ENCODE measurements around the gene AK5. TPM values are rescaled to one million over a fixed set of nuclear protein-coding genes. Genes with fewer than 3 reads are reported as not detected.

The AK5 gene
- total and polyA plus RNA-seq, 2 experiments from 2014 or later, result 8.8 to 12.2 TPM

DNA sequence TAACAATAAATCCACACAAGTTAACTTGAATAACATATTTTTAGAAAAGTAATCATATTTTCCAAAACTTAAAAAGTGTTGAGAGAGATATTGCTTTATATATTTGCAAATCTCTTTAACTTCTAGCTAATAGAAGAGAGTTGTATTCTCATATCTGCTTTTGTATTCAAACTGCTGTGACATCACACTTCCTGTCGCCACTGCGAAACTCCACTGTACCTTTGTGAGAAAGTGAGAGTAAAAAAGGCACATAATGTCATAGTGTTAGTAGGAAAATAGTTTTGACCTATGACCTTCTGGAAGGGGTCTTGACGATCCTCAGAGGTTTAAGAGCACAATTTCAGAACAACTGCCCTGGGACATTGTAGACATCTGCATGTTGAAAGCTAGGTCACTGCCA, 21.6 kb downstream of the AK5 start (continued):
- no peak for TF ChIP-seq CTCF (conservative IDR thresholded peaks at IDR 0.05; ENCODE audit: low read depth in 2 of 2)

- DNase-seq (ENCODE audit: low spot score) (no peak), ATAC-seq (no peak)
- no peaks in the 10 kb centered on the region for H3K27me3 Mint-ChIP-seq (ENCODE audit: insufficient read depth, low read depth, poor library complexity)
- no peaks in the 10 kb centered on the region; the same call in 2 of the 3 replicates for H3K9me3 Mint-ChIP-seq
- H3K4me3 Mint-ChIP-seq, result no peak overlapping the region
- no peak overlapping the region for H3K4me2 ChIP-seq
- no peak overlapping the region for H3K27ac ChIP-seq (ENCODE audit: low read depth)
- no peaks in the 10 kb centered on the region for H4K20me1 ChIP-seq (replicated peaks; ENCODE audit: insufficient read depth)
- H3K36me3 Mint-ChIP-seq (ENCODE audit: low read depth), result no peaks in the 10 kb centered on the region
- no peaks in the 10 kb centered on the region for H3K27me3 ChIP-seq (ENCODE audit: insufficient read depth)
- H3K79me2 ChIP-seq (replicated peaks; ENCODE audit: insufficient read depth), result no peaks in the 10 kb centered on the region
- no peak overlapping the region for H3K27ac Mint-ChIP-seq
- no peaks in the 10 kb centered on the region; the same call in 2 of the 3 replicates for H3K4me1 Mint-ChIP-seq
- no peaks in the 10 kb centered on the region for H3F3A ChIP-seq (replicated peaks; ENCODE audit: low read depth)
- no peak overlapping the region for H2AFZ ChIP-seq
- no peak for TF ChIP-seq ZNF331 (CRISPR knock-in tag; IDR thresholded peaks at IDR 0.05; ENCODE audit: low read depth)
- TF ChIP-seq EZH2 (IDR thresholded peaks at IDR 0.05; ENCODE audit: low read depth, unreplicated experiment), result no peak
- TF ChIP-seq POLR2AphosphoS5 (IDR thresholded peaks at IDR 0.05; ENCODE audit: low read depth), result no peak
- TF ChIP-seq STAT1 (IDR thresholded peaks at IDR 0.05; ENCODE audit: unreplicated experiment), result no peak
- TF ChIP-seq, protein P1, sequence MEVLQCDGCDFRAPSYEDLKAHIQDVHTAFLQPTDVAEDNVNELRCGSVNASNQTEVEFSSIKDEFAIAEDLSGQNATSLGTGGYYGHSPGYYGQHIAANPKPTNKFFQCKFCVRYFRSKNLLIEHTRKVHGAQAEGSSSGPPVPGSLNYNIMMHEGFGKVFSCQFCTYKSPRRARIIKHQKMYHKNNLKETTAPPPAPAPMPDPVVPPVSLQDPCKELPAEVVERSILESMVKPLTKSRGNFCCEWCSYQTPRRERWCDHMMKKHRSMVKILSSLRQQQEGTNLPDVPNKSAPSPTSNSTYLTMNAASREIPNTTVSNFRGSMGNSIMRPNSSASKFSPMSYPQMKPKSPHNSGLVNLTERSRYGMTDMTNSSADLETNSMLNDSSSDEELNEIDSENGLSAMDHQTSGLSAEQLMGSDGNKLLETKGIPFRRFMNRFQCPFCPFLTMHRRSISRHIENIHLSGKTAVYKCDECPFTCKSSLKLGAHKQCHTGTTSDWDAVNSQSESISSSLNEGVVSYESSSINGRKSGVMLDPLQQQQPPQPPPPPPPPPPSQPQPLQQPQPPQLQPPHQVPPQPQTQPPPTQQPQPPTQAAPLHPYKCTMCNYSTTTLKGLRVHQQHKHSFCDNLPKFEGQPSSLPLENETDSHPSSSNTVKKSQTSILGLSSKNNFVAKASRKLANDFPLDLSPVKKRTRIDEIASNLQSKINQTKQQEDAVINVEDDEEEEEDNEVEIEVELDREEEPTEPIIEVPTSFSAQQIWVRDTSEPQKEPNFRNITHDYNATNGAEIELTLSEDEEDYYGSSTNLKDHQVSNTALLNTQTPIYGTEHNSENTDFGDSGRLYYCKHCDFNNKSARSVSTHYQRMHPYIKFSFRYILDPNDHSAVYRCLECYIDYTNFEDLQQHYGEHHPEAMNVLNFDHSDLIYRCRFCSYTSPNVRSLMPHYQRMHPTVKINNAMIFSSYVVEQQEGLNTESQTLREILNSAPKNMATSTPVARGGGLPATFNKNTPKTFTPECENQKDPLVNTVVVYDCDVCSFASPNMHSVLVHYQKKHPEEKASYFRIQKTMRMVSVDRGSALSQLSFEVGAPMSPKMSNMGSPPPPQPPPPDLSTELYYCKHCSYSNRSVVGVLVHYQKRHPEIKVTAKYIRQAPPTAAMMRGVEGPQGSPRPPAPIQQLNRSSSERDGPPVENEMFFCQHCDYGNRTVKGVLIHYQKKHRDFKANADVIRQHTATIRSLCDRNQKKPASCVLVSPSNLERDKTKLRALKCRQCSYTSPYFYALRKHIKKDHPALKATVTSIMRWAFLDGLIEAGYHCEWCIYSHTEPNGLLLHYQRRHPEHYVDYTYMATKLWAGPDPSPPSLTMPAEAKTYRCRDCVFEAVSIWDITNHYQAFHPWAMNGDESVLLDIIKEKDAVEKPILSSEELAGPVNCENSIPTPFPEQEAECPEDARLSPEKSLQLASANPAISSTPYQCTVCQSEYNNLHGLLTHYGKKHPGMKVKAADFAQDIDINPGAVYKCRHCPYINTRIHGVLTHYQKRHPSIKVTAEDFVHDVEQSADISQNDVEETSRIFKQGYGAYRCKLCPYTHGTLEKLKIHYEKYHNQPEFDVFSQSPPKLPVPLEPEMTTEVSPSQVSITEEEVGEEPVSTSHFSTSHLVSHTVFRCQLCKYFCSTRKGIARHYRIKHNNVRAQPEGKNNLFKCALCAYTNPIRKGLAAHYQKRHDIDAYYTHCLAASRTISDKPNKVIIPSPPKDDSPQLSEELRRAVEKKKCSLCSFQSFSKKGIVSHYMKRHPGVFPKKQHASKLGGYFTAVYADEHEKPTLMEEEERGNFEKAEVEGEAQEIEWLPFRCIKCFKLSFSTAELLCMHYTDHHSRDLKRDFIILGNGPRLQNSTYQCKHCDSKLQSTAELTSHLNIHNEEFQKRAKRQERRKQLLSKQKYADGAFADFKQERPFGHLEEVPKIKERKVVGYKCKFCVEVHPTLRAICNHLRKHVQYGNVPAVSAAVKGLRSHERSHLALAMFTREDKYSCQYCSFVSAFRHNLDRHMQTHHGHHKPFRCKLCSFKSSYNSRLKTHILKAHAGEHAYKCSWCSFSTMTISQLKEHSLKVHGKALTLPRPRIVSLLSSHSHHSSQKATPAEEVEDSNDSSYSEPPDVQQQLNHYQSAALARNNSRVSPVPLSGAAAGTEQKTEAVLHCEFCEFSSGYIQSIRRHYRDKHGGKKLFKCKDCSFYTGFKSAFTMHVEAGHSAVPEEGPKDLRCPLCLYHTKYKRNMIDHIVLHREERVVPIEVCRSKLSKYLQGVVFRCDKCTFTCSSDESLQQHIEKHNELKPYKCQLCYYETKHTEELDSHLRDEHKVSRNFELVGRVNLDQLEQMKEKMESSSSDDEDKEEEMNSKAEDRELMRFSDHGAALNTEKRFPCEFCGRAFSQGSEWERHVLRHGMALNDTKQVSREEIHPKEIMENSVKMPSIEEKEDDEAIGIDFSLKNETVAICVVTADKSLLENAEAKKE (CRISPR knock-in tag; IDR thresholded peaks at IDR 0.05), result no peak
- no peak for TF ChIP-seq CTCF (conservative IDR thresholded peaks at IDR 0.05; ENCODE audit: low read depth in 2 of 2)
- TF ChIP-seq, protein P2, sequence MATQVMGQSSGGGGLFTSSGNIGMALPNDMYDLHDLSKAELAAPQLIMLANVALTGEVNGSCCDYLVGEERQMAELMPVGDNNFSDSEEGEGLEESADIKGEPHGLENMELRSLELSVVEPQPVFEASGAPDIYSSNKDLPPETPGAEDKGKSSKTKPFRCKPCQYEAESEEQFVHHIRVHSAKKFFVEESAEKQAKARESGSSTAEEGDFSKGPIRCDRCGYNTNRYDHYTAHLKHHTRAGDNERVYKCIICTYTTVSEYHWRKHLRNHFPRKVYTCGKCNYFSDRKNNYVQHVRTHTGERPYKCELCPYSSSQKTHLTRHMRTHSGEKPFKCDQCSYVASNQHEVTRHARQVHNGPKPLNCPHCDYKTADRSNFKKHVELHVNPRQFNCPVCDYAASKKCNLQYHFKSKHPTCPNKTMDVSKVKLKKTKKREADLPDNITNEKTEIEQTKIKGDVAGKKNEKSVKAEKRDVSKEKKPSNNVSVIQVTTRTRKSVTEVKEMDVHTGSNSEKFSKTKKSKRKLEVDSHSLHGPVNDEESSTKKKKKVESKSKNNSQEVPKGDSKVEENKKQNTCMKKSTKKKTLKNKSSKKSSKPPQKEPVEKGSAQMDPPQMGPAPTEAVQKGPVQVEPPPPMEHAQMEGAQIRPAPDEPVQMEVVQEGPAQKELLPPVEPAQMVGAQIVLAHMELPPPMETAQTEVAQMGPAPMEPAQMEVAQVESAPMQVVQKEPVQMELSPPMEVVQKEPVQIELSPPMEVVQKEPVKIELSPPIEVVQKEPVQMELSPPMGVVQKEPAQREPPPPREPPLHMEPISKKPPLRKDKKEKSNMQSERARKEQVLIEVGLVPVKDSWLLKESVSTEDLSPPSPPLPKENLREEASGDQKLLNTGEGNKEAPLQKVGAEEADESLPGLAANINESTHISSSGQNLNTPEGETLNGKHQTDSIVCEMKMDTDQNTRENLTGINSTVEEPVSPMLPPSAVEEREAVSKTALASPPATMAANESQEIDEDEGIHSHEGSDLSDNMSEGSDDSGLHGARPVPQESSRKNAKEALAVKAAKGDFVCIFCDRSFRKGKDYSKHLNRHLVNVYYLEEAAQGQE (IDR thresholded peaks at IDR 0.05; ENCODE audit: unreplicated experiment), result no peak
- no peak for TF ChIP-seq JUNB (IDR thresholded peaks at IDR 0.05; ENCODE audit: unreplicated experiment)
- no peak overlapping the region for H3K4me3 ChIP-seq
- no peaks in the 10 kb centered on the region for H3K9me2 ChIP-seq (ENCODE audit: insufficient read depth)
- no peaks in the 10 kb centered on the region for H3K36me3 ChIP-seq (ENCODE audit: insufficient read depth)
- H3K4me1 ChIP-seq (ENCODE audit: insufficient read depth), result no peaks in the 10 kb centered on the region
Measured at GRCh38 chr1:77308889-77309621, 27.2 kb downstream of the AK5 start.

Measured in GM23338 (cell line).